GM12878 (cell line): ENCODE data around the gene TMEM38A. TPM values are rescaled to one million over a fixed set of nuclear protein-coding genes. Genes with fewer than 3 reads are reported as not detected.

Experiments used
- CBX3 ChIP-seq: fragments of 200-600 bp; sonication (generic); IDR thresholded peaks from 2 replicates; pipeline ENCODE4 v1.6.1; 2016; ENCODE audit warnings: low read depth, borderline replicate concordance
- CHD2 ChIP-seq: IDR thresholded peaks from 2 replicates; pipeline ENCODE4 v1.6.1; 2011; ENCODE audit warnings: low read depth, low read length, improper control_type of control experiment, borderline replicate concordance
- CREB1 ChIP-seq: IDR thresholded peaks from 2 replicates; pipeline ENCODE4 v1.6.1; 2012; ENCODE audit warnings: low read depth, mild to moderate bottlenecking, inconsistent platforms
- CREM ChIP-seq: IDR thresholded peaks from 2 replicates; pipeline ENCODE4 v1.6.1; 2014; ENCODE audit warnings: antibody characterized with exemption, low read depth
- EED ChIP-seq: sonication (generic); IDR thresholded peaks from 2 replicates; pipeline ENCODE4 v1.6.1; 2016; ENCODE audit warnings: antibody characterized with exemption, low read depth
- EZH2 ChIP-seq: IDR thresholded peaks from 2 replicates; pipeline ENCODE4 v1.6.1; 2012; ENCODE audit warnings: low read depth, mild to moderate bottlenecking, control low read depth, inconsistent platforms, low read length, borderline replicate concordance; ENCODE audit not compliant: control insufficient read depth
- IKZF2 ChIP-seq, 2 experiments: fragments of 450-650 bp; IDR thresholded peaks; 2 replicates each; pipeline ENCODE4 v1.6.1; 2017; ENCODE audit warnings: mild to moderate bottlenecking in 2 of 2, moderate library complexity in 2 of 2
- LARP7 ChIP-seq: fragments of 450-650 bp; IDR thresholded peaks from 2 replicates; pipeline ENCODE4 v1.6.1; 2017; ENCODE audit warnings: mild to moderate bottlenecking
- MEF2B ChIP-seq: fragments of 450-650 bp; IDR thresholded peaks from 2 replicates; pipeline ENCODE4 v1.6.1; 2018; ENCODE audit warnings: mild to moderate bottlenecking, moderate library complexity; ENCODE audit not compliant: partially characterized antibody, poor library complexity, severe bottlenecking
- MTA2 ChIP-seq: fragments of 450-650 bp; IDR thresholded peaks from 2 replicates; pipeline ENCODE4 v1.6.1; 2016; ENCODE audit warnings: low read depth, mild to moderate bottlenecking, moderate library complexity
- NBN ChIP-seq: fragments of 450-650 bp; IDR thresholded peaks from 2 replicates; pipeline ENCODE4 v1.6.1; 2016
- NFIC ChIP-seq: IDR thresholded peaks from 2 replicates; pipeline ENCODE4 v1.6.1; 2012; ENCODE audit warnings: low read depth, mild to moderate bottlenecking, inconsistent platforms, low read length, moderate library complexity
- NR2C1 ChIP-seq: fragments of 450-650 bp; IDR thresholded peaks from 2 replicates; pipeline ENCODE4 v1.6.1; 2017; ENCODE audit warnings: antibody characterized with exemption, mild to moderate bottlenecking, moderate library complexity
- NR2F1 ChIP-seq: fragments of 450-650 bp; conservative IDR thresholded peaks from 2 replicates; pipeline ENCODE4 v1.6.1; 2017; ENCODE audit warnings: mild to moderate bottlenecking
- POLR2A ChIP-seq: IDR thresholded peaks from 2 replicates; pipeline ENCODE4 v1.6.1; 2011; ENCODE audit warnings: low read depth, mild to moderate bottlenecking, low read length
- POLR2AphosphoS5 ChIP-seq: IDR thresholded peaks from 2 replicates; pipeline ENCODE4 v1.6.1; 2011; ENCODE audit warnings: mild to moderate bottlenecking, low read length, inconsistent platforms
- TCF3 ChIP-seq: IDR thresholded peaks from 2 replicates; pipeline ENCODE4 v1.6.1; 2012; ENCODE audit warnings: low read depth, mild to moderate bottlenecking, low read length, borderline replicate concordance; ENCODE audit not compliant: insufficient read depth
- ZSCAN29 ChIP-seq: fragments of 450-650 bp; IDR thresholded peaks from 2 replicates; pipeline ENCODE4 v1.6.1; 2017; ENCODE audit warnings: mild to moderate bottlenecking, moderate library complexity
- polyA plus RNA-seq, 11 experiments: library from polyadenylated mRNA; depleted of rRNA in 4 of 11; unstranded in 6 of 11; stranded (reverse) in 5 of 11; fragments of >200 nt; fragmentation: Nextera tagmentation in 4 of 11; fragmentation: Illumina TruSeq in 1 of 11; extraction: Ambion mirVana in 4 of 11; extraction: Trizol in 1 of 11; gene quantifications; 1 replicate in 1 of 11; 2 replicates in 10 of 11; pipeline versions ENCODE4 v1.2.1 to v1.2.3, GENCODE V29; 2011 to 2016; ENCODE audit warnings: inconsistent platforms in 2 of 11, missing spikeins in 2 of 11, low read depth in 1 of 11
- total RNA-seq, 4 experiments: library from RNA; depleted of rRNA in 3 of 4; stranded (reverse); fragments of >200 nt in 3 of 4; fragmentation: Illumina TruSeq in 1 of 4; extraction: Trizol in 1 of 4; gene quantifications; 2 replicates each; pipeline versions ENCODE4 v1.2.1 to v1.2.3, GENCODE V29; 2013 to 2021
- TF ChIP-seq, protein P1 (sequence below): fragments of 450-650 bp; formaldehyde crosslinking; IDR thresholded peaks from 2 replicates; pipeline ENCODE4 v1.4.0; 2020; ENCODE audit warnings: mild to moderate bottlenecking, moderate library complexity
- TF ChIP-seq, protein P2 (sequence below): fragments of 150-350 bp; IDR thresholded peaks from 2 replicates; pipeline ENCODE4 v1.6.1; 2014; ENCODE audit warnings: mild to moderate bottlenecking, low read depth, low read length
- TF ChIP-seq, protein P3 (sequence below): fragments of 450-650 bp; IDR thresholded peaks from 2 replicates; pipeline ENCODE4 v1.6.1; 2017; ENCODE audit warnings: mild to moderate bottlenecking, moderate library complexity

Gene TMEM38A
- total and polyA plus RNA-seq, 10 of the 15 experiments (the other 5 are each of a cell fraction or from before 2014, with no cell fraction given), result 4.5 to 22.2 (median 15.0) TPM

DNA sequence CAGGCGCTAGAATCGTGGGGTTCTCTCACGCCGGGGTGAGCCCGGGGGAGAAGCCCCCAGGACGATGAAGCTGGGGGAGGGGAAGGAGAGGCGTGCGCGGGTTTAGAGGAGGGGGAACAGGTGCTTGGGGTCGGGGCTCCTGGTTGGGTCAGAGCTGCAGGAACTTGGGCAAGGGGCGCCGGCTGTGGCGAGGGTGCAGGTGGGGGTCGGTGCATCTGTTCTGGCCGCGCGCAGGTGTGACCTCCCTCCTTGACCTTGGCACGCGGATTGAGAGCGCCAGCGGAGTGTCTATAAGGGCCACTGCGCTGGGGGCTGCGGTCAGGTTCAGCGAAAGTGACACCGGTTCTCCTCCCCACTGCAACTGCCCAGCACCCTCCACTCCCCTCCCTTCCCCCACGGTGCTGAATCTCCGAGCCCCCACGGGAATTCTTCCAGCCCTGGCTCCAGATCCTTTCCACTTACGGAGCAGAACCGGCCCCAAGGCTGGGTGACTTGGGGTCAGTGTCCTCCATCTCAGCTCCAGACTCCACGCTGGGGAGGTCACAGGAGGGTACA, 618 bp downstream of the TMEM38A start (continued):
- no peak for TF ChIP-seq CBX3
- TF ChIP-seq, protein P1, sequence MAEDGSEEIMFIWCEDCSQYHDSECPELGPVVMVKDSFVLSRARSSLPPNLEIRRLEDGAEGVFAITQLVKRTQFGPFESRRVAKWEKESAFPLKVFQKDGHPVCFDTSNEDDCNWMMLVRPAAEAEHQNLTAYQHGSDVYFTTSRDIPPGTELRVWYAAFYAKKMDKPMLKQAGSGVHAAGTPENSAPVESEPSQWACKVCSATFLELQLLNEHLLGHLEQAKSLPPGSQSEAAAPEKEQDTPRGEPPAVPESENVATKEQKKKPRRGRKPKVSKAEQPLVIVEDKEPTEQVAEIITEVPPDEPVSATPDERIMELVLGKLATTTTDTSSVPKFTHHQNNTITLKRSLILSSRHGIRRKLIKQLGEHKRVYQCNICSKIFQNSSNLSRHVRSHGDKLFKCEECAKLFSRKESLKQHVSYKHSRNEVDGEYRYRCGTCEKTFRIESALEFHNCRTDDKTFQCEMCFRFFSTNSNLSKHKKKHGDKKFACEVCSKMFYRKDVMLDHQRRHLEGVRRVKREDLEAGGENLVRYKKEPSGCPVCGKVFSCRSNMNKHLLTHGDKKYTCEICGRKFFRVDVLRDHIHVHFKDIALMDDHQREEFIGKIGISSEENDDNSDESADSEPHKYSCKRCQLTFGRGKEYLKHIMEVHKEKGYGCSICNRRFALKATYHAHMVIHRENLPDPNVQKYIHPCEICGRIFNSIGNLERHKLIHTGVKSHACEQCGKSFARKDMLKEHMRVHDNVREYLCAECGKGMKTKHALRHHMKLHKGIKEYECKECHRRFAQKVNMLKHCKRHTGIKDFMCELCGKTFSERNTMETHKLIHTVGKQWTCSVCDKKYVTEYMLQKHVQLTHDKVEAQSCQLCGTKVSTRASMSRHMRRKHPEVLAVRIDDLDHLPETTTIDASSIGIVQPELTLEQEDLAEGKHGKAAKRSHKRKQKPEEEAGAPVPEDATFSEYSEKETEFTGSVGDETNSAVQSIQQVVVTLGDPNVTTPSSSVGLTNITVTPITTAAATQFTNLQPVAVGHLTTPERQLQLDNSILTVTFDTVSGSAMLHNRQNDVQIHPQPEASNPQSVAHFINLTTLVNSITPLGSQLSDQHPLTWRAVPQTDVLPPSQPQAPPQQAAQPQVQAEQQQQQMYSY (CRISPR knock-in tag), result no peak
- peak; percentile 81 for TF ChIP-seq CHD2
- TF ChIP-seq IKZF2 (IDR thresholded peaks at IDR 0.05), result peak in 1 of 2 experiments; percentile 38; a peak in 1 of 4 replicates
- no peak for TF ChIP-seq EZH2
- TF ChIP-seq, protein P2, sequence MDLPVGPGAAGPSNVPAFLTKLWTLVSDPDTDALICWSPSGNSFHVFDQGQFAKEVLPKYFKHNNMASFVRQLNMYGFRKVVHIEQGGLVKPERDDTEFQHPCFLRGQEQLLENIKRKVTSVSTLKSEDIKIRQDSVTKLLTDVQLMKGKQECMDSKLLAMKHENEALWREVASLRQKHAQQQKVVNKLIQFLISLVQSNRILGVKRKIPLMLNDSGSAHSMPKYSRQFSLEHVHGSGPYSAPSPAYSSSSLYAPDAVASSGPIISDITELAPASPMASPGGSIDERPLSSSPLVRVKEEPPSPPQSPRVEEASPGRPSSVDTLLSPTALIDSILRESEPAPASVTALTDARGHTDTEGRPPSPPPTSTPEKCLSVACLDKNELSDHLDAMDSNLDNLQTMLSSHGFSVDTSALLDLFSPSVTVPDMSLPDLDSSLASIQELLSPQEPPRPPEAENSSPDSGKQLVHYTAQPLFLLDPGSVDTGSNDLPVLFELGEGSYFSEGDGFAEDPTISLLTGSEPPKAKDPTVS, result no peak
- peak; percentile 44; the same call in 1 of the 2 replicates for TF ChIP-seq MTA2
- TF ChIP-seq LARP7, result 0 out of 2 replicates have a peak, but pooled peaks have one; percentile 40
- TF ChIP-seq NR2F1, result peak; percentile 97
- peak; percentile 73 for TF ChIP-seq MEF2B
- peak; percentile 43; the same call in 1 of the 2 replicates for TF ChIP-seq CREM
- no peak for TF ChIP-seq NFIC
- no peak for TF ChIP-seq EED
- peak; percentile 49; the same call in 1 of the 2 replicates for TF ChIP-seq POLR2AphosphoS5
- peak; percentile 93 for TF ChIP-seq ZSCAN29
- TF ChIP-seq POLR2A, result peak; percentile 72
- peak; percentile 68 for TF ChIP-seq CREB1
- TF ChIP-seq, protein P3, sequence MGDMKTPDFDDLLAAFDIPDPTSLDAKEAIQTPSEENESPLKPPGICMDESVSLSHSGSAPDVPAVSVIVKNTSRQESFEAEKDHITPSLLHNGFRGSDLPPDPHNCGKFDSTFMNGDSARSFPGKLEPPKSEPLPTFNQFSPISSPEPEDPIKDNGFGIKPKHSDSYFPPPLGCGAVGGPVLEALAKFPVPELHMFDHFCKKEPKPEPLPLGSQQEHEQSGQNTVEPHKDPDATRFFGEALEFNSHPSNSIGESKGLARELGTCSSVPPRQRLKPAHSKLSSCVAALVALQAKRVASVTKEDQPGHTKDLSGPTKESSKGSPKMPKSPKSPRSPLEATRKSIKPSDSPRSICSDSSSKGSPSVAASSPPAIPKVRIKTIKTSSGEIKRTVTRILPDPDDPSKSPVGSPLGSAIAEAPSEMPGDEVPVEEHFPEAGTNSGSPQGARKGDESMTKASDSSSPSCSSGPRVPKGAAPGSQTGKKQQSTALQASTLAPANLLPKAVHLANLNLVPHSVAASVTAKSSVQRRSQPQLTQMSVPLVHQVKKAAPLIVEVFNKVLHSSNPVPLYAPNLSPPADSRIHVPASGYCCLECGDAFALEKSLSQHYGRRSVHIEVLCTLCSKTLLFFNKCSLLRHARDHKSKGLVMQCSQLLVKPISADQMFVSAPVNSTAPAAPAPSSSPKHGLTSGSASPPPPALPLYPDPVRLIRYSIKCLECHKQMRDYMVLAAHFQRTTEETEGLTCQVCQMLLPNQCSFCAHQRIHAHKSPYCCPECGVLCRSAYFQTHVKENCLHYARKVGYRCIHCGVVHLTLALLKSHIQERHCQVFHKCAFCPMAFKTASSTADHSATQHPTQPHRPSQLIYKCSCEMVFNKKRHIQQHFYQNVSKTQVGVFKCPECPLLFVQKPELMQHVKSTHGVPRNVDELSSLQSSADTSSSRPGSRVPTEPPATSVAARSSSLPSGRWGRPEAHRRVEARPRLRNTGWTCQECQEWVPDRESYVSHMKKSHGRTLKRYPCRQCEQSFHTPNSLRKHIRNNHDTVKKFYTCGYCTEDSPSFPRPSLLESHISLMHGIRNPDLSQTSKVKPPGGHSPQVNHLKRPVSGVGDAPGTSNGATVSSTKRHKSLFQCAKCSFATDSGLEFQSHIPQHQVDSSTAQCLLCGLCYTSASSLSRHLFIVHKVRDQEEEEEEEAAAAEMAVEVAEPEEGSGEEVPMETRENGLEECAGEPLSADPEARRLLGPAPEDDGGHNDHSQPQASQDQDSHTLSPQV, result no peak
- TF ChIP-seq NBN, result peak; percentile 59; the same call in 1 of the 2 replicates
- peak; percentile 82 for TF ChIP-seq TCF3
- no peak for TF ChIP-seq NR2C1
